H9 (cell line): ENCODE results near the gene LCE1E. TPM values are rescaled to one million over a fixed set of nuclear protein-coding genes. Genes with fewer than 3 reads are reported as not detected.

ENCODE experiments used
- DNase-seq: peaks from one replicate; pipeline ENCODE4 v3.0.0-alpha.2; 2017
- H2AFZ ChIP-seq: one replicate; pipeline ENCODE4 v1.6.1; 2013; ENCODE audit warnings: mild to moderate bottlenecking, low read length, control low read depth, moderate library complexity
- H2AK5ac ChIP-seq: 2 replicates; pipeline ENCODE4 v1.6.1; 2013; ENCODE audit warnings: low read length, control low read depth, mixed read lengths; ENCODE audit not compliant: insufficient read length
- H2BK120ac ChIP-seq: one replicate; pipeline ENCODE4 v1.6.1; 2013; ENCODE audit warnings: low read depth, mild to moderate bottlenecking, low read length, control low read depth, inconsistent platforms; ENCODE audit not compliant: poor library complexity, severe bottlenecking
- H2BK12ac ChIP-seq: 2 replicates; pipeline ENCODE4 v1.6.1; 2013; ENCODE audit warnings: low read length, control low read depth, mixed read lengths, low read depth; ENCODE audit not compliant: insufficient read length
- H2BK15ac ChIP-seq: 2 replicates; pipeline ENCODE4 v1.6.1; 2013; ENCODE audit warnings: low read depth, low read length, control low read depth
- H2BK20ac ChIP-seq: one replicate; pipeline ENCODE4 v1.6.1; 2013; ENCODE audit warnings: low read depth, mild to moderate bottlenecking, low read length, control low read depth, inconsistent platforms; ENCODE audit not compliant: poor library complexity, severe bottlenecking
- H2BK5ac ChIP-seq: 2 replicates; pipeline ENCODE4 v1.6.1; 2013; ENCODE audit warnings: low read length, control low read depth, mixed read lengths; ENCODE audit not compliant: insufficient read length
- H3K14ac ChIP-seq: 2 replicates; pipeline ENCODE4 v1.6.1; 2013; ENCODE audit warnings: low read length, control low read depth; ENCODE audit not compliant: insufficient read depth
- H3K18ac ChIP-seq: 2 replicates; pipeline ENCODE4 v1.6.1; 2013; ENCODE audit warnings: low read depth, mild to moderate bottlenecking, mixed read lengths, low read length, control low read depth; ENCODE audit not compliant: insufficient read length
- H3K23ac ChIP-seq: 2 replicates; pipeline ENCODE4 v1.6.1; 2013; ENCODE audit warnings: low read length, control low read depth, mixed read lengths, low read depth; ENCODE audit not compliant: insufficient read length
- H3K23me2 ChIP-seq: 2 replicates; pipeline ENCODE4 v1.6.1; 2013; ENCODE audit warnings: low read depth, mild to moderate bottlenecking, mixed read lengths, low read length, control low read depth; ENCODE audit not compliant: insufficient read length, poor library complexity, severe bottlenecking
- H3K27ac ChIP-seq: 2 replicates; pipeline ENCODE4 v1.5.1; 2013; ENCODE audit warnings: low read length, control low read depth, mixed read lengths, low read depth; ENCODE audit not compliant: insufficient read length
- H3K27me3 ChIP-seq: 2 replicates; pipeline ENCODE4 v1.6.1; 2013; ENCODE audit warnings: low read length, control low read depth, inconsistent platforms; ENCODE audit not compliant: insufficient read depth
- H3K4ac ChIP-seq: 2 replicates; pipeline ENCODE4 v1.6.1; 2013; ENCODE audit warnings: low read depth, mild to moderate bottlenecking, control low read depth, inconsistent platforms, low read length, moderate library complexity
- H3K4me1 ChIP-seq: 2 replicates; pipeline ENCODE4 v1.6.1; 2013; ENCODE audit warnings: low read length, control low read depth, inconsistent platforms; ENCODE audit not compliant: insufficient read depth
- H3K4me2 ChIP-seq: 2 replicates; pipeline ENCODE4 v1.6.1; 2013; ENCODE audit warnings: low read length, control low read depth, mixed read lengths; ENCODE audit not compliant: insufficient read length, insufficient read depth
- H3K56ac ChIP-seq: 2 replicates; pipeline ENCODE4 v1.6.1; 2013; ENCODE audit warnings: low read depth, mild to moderate bottlenecking, mixed read lengths, low read length, control low read depth; ENCODE audit not compliant: insufficient read length
- H3K79me1 ChIP-seq: 2 replicates; pipeline ENCODE4 v1.6.1; 2013; ENCODE audit warnings: low read depth, mild to moderate bottlenecking, moderate library complexity, low read length, control low read depth, inconsistent platforms; ENCODE audit not compliant: insufficient read depth, poor library complexity, severe bottlenecking
- H3K79me2 ChIP-seq: 2 replicates; pipeline ENCODE4 v1.6.1; 2013; ENCODE audit warnings: low read length, control low read depth, inconsistent platforms; ENCODE audit not compliant: insufficient read depth
- H3K9ac ChIP-seq: 2 replicates; pipeline ENCODE4 v1.6.1; 2013; ENCODE audit warnings: low read length, control low read depth, mixed read lengths; ENCODE audit not compliant: insufficient read length; ENCODE audit errors: extremely low read depth
- H3K9me3 ChIP-seq: one replicate; pipeline ENCODE4 v1.6.1; 2013; ENCODE audit warnings: low read depth, low read length, inconsistent platforms; ENCODE audit not compliant: control insufficient read depth
- H3T11ph ChIP-seq: one replicate; pipeline ENCODE4 v1.6.1; 2013; ENCODE audit warnings: mild to moderate bottlenecking, low read length, control low read depth, inconsistent platforms
- H4K20me1 ChIP-seq: one replicate; pipeline ENCODE4 v1.6.1; 2013; ENCODE audit not compliant: control insufficient read depth, insufficient read length, insufficient read depth
- H4K5ac ChIP-seq: 2 replicates; pipeline ENCODE4 v1.6.1; 2013; ENCODE audit warnings: low read depth, mild to moderate bottlenecking, mixed read lengths, low read length, control low read depth; ENCODE audit not compliant: insufficient read length
- H4K8ac ChIP-seq: replicated peaks from 2 replicates; pipeline ENCODE4 v1.6.1; 2013; ENCODE audit warnings: low read length, control low read depth, mixed read lengths, low read depth; ENCODE audit not compliant: insufficient read length
- H4K91ac ChIP-seq: 2 replicates; pipeline ENCODE4 v1.6.1; 2013; ENCODE audit warnings: low read depth, mild to moderate bottlenecking, moderate library complexity, mixed read lengths, low read length, control low read depth; ENCODE audit not compliant: insufficient read length
- H3K27ac Mint-ChIP-seq, 3 experiments: 2 replicates in 2 of 3; 3 replicates in 1 of 3; pipeline ENCODE4 v1.8.0; 2020 to 2021; ENCODE audit warnings: mixed read lengths in 3 of 3, mild to moderate bottlenecking in 1 of 3, moderate library complexity in 1 of 3
- H3K27me3 Mint-ChIP-seq: 2 replicates; pipeline ENCODE4 v1.8.0; 2021; ENCODE audit warnings: low read depth, mild to moderate bottlenecking, moderate library complexity, mixed read lengths
- H3K36me3 Mint-ChIP-seq, 3 experiments: 2 replicates in 2 of 3; 3 replicates in 1 of 3; pipeline ENCODE4 v1.8.0; 2020 to 2021; ENCODE audit warnings: low read depth in 3 of 3, mixed read lengths in 3 of 3; ENCODE audit not compliant: insufficient read depth in 1 of 3
- H3K4me1 Mint-ChIP-seq, 2 experiments: 2 replicates each; pipeline ENCODE4 v1.8.0; 2020; ENCODE audit warnings: mixed read lengths in 2 of 2
- H3K4me3 Mint-ChIP-seq, 2 experiments: 2 replicates in 1 of 2; 3 replicates in 1 of 2; pipeline ENCODE4 v1.8.0; 2020 to 2021; ENCODE audit warnings: mild to moderate bottlenecking in 2 of 2, mixed read lengths in 2 of 2, moderate library complexity in 1 of 2
- H3K9me3 Mint-ChIP-seq, 2 experiments: 2 replicates in 1 of 2; 3 replicates in 1 of 2; pipeline ENCODE4 v1.8.0; 2020; ENCODE audit warnings: mild to moderate bottlenecking in 2 of 2, mixed read lengths in 2 of 2, moderate library complexity in 1 of 2
- CTCF ChIP-seq: fragments of 200-600 bp; sonication (generic); conservative IDR thresholded peaks from 3 replicates; pipeline ENCODE4 v1.8.0; 2021; ENCODE audit warnings: antibody characterized with exemption, mild to moderate bottlenecking
- WGBS: extraction: QIAGEN DNeasy Blood & Tissue Kit; methylation state at CpG from one replicate; pipeline ENCODE4 v1.1.7; 2013; ENCODE audit warnings: missing lambda C conversion rate, low lambda C conversion rate, mixed read lengths; ENCODE audit not compliant: insufficient read length; ENCODE audit errors: extremely low coverage; 5-methylcytosine and 5-hydroxymethylcytosine counted together
- total RNA-seq: library from RNA; stranded (reverse); gene quantifications from 2 replicates; pipeline ENCODE4 v1.2.1, GENCODE V29; 2021

The LCE1E gene
- total RNA-seq, 1 experiment from 2014 or later: not detected

- no CpG with 5 or more reads among the region's 1 CpG for whole genome bisulfite sequencing
- no peak overlapping the region for H3K56ac ChIP-seq
- no peak overlapping the region for H4K5ac ChIP-seq
- no peak overlapping the region for H3K9ac ChIP-seq
- no peaks in the 10 kb centered on the region for H3K79me1 ChIP-seq
- peaks cover 84 to 89% of the 10 kb centered on the region in 2 experiments for H3K9me3 Mint-ChIP-seq
- H2BK120ac ChIP-seq: no peak overlapping the region
- H3K4me1 ChIP-seq: no peaks in the 10 kb centered on the region
- no peak overlapping the region for H3K14ac ChIP-seq
- H3K23me2 ChIP-seq: no peaks in the 10 kb centered on the region
- no peak overlapping the region for H2AK5ac ChIP-seq
- H3K4me1 Mint-ChIP-seq: no peaks in the 10 kb centered on the region
- no peak overlapping the region for H2AFZ ChIP-seq
- peaks cover 0 to 32% (median 13%) of the 10 kb centered on the region in 3 experiments; a peak in 6 of 7 replicates for H3K36me3 Mint-ChIP-seq
- H4K8ac ChIP-seq: no peak overlapping the region
- no peak overlapping the region for H3K4me3 Mint-ChIP-seq
- no peak for TF ChIP-seq CTCF
- no peaks in the 10 kb centered on the region; the same call in 1 of the 2 replicates for H3K27me3 Mint-ChIP-seq
- no peak overlapping the region for H3T11ph ChIP-seq
- no peak overlapping the region for H2BK15ac ChIP-seq
- H3K27ac Mint-ChIP-seq: no peak overlapping the region
- H3K4ac ChIP-seq: no peak overlapping the region
- H3K18ac ChIP-seq: no peak overlapping the region
- H2BK12ac ChIP-seq: no peak overlapping the region
- H3K4me2 ChIP-seq: no peak overlapping the region
- no peak overlapping the region for H2BK20ac ChIP-seq
- H3K27ac ChIP-seq: no peak overlapping the region
- no peak overlapping the region for H2BK5ac ChIP-seq
- no peaks in the 10 kb centered on the region for H4K20me1 ChIP-seq
- no peak for DNase-seq
- peaks cover 78% of the 10 kb centered on the region for H3K9me3 ChIP-seq
- H3K27me3 ChIP-seq: no peaks in the 10 kb centered on the region
- H3K23ac ChIP-seq: no peak overlapping the region
- no peaks in the 10 kb centered on the region for H3K79me2 ChIP-seq
- H4K91ac ChIP-seq: no peak overlapping the region
Measured at GRCh38 chr1:152752225-152752624, 33.8 kb upstream of the LCE1E start.
